NCI-H1436 (cell line): Measurements from ENCODE around the gene ZNF529.
A peak's percentile ranks its signal among the peaks of the same experiment; 100 is the strongest.
"Not testable (repeated sequence)": the region's sequence is repeated elsewhere in the genome, so short reads cannot be mapped to it uniquely, and the experiment has no call there.

ENCODE experiments used
- DNase-seq: peaks from one replicate; lab custom pipeline; 2025; lab: John Stamatoyannopoulos, UW

Gene ZNF529

GRCh38 chr19:36573020-36573894 lies at the start of gene ZNF529:
TSS of gene ZNF529 (minus strand) at chr19:36573292. CDS start at chr19:36572346, 946 bp downstream.
- DNase-seq: peak; percentile 63

DNA sequence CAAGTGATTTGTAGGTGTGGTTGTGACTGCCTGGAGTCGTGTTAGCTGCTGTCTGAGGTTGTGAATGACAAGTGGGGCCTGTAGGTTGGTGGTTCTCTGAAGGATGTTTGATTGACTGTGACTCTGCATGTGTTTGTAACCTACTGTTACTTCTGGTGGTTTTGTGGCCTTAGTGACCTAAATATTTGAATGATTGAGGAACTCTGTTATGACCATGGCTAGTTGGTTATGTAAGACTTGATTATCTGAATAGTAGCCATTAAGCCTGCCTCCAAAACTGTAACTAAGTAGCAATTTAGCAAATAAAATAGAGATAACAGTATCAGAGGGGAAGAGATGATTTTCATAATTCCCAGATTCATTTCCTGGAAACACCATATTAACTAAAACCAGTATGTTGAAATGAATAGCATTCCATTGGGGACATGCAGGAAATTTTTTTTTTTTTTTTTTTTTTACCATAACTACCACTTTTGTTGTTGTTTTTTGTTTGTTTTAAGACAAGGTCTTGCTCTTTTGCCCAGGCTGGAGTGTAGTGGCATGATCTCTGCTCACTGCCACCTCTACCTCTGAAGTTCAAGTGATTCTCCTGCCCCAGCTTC lies 32.9 kb upstream of the ZNF529 start:
- DNase-seq: no peak

DNA sequence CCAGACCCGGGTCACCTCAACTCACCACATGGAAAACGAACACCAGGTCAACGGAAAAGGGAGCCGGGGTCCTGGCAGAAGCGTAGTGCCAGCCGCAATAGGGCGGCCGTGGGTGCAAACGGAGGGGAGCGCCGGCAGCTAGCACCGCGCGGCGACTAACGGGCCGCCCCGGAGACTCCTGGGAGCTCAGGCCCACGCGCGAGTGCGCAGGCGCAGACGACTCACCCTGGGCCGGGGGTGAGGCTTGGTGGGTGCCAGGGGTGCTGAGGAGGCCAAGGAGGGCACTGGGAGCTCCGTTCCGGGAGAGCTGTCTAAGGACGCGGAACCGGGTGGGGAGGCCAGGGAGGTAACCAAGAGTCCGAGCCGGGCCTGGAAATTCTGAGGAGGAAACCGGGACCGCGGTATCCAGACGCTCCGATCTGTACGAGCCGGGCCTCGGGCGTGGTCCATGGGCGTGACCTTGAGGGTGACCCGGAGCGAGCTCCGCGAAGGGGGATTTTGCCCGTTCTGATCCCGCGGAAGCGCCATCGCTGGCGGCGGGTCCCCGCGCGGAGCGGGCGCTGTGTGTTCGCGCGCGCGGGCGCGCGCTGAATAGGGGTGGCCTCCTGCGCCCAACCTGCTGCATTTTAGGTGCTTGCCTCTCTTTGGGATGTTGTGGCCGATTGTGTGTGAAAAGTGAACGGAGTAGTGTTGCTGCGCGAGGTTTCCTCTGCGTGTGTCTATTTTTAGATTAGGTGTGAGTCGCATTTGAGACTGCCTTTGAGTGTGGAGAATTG lies 32.2 kb upstream of the ZNF529 start, which contains the start of gene ZNF382:
Gene ZNF382, plus strand, starts transcription at position 213 of the 776 bp plus-strand sequence. CDS start 4,602 bp downstream, outside the sequence.
- peak; percentile 60 for DNase-seq

DNA sequence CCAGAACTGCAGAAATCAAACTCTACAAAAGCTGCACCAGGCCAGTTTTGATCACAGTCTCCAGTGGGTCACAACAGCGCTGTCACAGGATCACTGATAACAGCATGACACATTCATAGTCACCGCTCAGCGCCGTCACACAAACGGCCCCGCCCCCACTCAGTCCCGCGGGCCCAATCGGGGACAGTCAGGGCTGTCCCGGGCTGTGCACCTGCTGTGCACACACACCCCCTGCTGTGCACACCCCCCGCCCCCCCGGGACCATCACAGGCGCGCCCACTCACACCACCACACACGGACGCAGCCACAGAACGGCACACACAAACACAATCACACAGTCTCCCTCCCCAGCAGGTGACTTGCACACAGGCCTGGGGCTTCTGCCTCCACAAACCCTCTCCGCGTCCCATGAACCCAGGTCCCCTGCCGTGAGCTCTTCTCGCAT lies 31.6 kb upstream of the ZNF529 start:
- peak; percentile 55 for DNase-seq

- not testable (repeated sequence) for DNase-seq
These were observed 29.6 kb upstream of the ZNF529 start for GRCh38 chr19:36602681-36603080.

DNA sequence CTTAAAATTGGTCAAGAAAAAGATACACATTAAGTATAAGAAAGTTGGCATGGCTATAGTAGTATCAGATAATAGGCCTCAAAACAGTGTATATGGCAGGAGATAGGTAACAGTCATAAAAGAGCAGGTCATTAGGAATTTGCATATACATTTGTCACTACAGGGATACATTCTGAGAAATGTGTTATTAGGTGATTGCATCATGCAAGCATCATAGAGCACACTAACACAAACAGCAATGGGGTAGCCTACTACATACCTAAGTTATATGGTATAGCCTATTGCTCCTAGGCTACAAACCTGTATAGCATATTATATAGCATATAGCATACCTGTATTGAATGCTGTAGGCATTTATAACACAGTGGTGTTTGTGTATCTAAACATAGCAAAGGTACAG lies 6.2 kb upstream of the ZNF529 start:
- no peak for DNase-seq

GRCh38 chr19:36577271-36577996 lies 4.3 kb upstream of the ZNF529 start:
- DNase-seq: no peak

GRCh38 chr19:36574741-36575140 lies 1.6 kb upstream of the ZNF529 start:
- no peak for DNase-seq

GRCh38 chr19:36573895-36574720 lies 1.0 kb upstream of the ZNF529 start:
- DNase-seq: no peak

- no peak for DNase-seq
These were observed 486 bp downstream of the ZNF529 start for GRCh38 chr19:36572593-36573019.

DNA sequence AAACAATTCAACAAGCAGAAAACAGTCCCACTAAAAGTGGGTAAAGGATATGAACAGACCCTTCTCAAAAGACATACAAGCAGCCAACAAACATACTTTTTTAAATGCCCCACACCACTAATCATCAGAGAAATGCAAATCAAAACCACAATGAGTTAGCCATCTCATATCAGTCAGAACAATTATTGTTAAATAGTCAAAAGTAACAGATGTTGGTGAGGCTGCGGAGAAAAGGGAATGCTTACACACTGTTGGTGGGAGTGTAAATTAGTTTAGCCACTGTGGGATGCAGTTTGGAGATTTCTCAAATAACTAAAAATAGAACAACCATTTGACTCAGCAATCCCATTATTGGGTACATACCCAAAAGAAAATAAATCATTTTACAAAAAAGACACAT lies 8.7 kb downstream of the ZNF529 start:
- no peak for DNase-seq

DNA sequence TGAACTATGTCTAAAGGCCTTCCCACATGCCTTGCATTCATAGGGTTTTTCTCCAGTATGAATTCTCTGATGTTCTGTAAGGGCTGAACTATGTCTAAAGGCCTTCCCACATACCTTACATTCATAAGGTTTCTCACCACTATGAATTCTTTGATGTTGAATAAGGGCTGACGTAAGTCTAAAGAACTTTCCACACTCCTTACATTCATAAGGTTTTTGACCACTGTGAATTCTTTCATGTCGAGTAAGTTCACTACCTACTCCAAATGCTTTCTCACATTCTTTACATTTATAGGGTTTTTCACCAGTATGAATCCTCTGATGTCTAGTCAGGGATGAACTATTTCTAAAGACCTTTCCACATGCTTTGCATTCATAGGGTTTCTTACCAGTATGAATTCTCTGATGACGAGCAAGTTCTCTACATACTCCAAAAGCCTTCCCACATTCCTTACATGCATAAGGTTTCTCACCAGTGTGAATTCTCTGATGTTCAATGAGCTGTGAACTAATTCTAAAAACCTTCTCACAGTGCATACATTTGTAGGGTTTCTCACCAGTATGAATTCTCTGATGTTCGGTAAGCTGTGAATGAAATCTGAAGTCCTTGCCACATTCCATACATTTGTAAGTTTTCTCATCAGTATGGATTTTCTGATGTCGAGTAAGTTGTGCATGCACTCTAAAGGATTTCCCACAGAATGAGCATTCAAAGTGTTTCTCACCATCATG lies 25.9 kb downstream of the ZNF529 start:
- no peak for DNase-seq

DNA sequence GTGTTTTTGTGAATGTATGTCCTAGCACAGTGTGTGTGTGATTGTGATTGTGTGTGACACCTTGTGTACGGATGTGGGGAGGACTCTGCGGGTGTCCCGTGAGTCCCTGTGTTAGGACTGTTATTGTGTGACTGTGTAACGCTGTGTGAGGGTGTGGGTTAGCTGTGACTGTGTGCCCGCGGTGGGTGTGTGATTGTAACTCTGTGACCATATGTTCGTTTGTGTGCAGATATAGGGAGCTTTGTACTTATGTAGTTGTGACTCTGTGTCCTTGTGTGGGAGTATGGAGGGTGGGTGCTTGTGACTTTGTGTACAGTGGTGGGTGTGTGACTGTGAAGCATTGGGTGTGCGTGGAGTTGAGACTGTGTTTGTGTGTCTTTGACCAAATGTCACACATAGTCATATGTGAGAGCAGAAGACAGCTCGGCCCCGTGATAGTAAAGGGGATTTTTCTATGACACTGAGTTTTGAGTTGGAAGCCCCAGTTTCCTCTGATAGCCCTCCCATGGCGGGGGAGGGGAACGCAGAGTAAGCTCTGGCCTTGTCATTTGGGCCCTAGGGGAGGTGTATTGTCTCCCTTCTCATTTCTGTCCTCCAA lies 44.1 kb downstream of the ZNF529 start:
- DNase-seq: no peak

GRCh38 chr19:36528194-36528920 lies 44.7 kb downstream of the ZNF529 start, which contains the start of gene ZNF260:
TSS of gene ZNF260 (minus strand) at chr19:36528271. CDS start at chr19:36515238, 13,033 bp downstream.
- peak; percentile 88 for DNase-seq

GRCh38 chr19:36527873-36528193 lies 45.3 kb downstream of the ZNF529 start:
- DNase-seq: no peak

DNA sequence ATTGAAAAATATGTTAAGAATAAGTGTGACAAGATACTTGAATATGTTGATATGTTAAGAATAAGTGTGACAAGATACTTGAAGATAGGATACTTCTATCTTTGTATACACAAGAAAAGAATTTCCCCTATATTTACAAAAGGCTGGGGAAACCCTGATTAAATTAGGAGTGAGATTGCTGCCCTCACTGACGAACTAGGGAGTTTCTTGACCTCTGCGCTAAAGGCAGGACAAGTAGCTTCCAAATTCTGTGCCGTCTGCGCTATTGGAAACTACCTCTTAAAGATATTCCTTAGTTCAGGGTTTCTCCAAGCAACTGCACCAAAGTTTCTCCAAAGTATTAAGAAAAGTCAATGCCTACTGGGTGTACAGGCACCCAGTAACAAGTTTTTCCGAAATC lies 45.8 kb downstream of the ZNF529 start:
- DNase-seq: no peak

DNA sequence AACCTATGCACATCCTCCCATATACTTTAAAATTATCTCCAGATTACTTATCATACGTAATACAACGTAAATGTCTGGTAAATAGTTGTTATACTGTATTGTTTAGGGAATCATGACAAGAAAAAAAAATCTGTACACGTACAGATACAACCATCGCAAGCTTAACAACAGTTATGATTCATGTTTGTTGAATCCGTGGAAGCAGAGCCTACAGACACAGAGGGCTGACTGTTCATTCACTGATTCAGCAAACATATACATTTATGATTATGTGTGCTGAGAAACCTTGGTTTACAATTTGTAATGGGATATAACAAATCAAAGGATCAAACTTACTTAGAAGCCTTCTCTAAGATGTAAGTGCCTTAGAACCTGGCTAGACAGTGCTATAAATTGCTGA lies 46.5 kb downstream of the ZNF529 start:
- DNase-seq: no peak

DNA sequence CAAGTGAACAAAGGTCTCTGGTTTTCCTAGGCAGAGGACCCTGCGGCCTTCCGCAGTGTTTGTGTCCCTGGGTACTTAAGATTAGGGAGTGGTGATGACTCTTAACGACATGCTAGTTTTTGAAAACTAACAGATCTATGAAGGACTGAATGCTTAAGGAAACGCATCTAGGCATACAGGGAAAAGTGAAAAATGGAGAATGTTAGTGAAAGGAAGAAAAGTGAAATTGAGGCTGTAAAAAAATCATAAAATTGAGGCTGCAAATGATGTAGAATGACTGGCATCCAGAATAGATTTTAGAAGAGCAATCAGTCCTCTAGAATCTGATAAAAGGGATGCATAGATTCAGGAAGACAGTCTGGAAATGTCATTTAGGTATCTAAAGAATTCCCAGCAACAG lies 48.5 kb downstream of the ZNF529 start:
- no peak for DNase-seq

DNA sequence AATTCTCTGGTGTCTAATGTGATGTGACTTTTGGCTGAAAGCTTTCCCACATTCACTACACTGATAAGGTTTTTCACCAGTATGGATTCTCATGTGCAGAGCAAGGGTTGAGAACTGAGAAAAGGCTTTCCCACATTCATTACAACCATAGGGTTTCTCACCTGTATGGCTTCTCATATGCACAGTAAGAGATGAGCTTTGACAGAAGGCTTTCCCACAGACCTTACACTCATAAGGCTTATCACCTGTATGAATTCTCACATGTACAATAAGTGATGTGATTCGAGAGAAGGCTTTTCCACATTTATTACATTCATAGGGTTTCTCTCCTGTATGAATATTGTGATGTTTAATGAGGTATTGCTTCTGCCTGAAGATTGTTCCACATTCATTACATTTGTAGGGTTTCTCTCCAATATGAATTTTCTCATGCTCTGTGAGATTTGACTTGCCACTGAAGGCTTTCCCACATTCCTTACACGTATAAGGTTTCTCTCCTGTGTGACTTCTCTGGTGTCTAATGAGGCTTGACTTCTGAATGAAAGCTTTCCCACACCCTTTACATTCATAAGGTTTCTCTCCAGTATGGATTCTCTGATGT lies 59.0 kb downstream of the ZNF529 start:
- DNase-seq: no peak
